ENCODE results near the gene EDEM3.

The EDEM3 gene

GRCh38 chr1:184759651-184760050 lies 5.0 kb upstream of the EDEM3 start:
- TF ChIP-seq CTCF (IDR thresholded peaks at IDR 0.05; ENCODE audit: low read depth, low read length, missing control alignments) = no peak
- in situ Hi-C loops (cut with HindIII; ENCODE audit: low sequenced_read_pairs) = no loop called here
- H3K4me3 ChIP-seq (ENCODE audit: low read depth, low read length) = no peak overlapping the region

GRCh38 chr1:184759112-184759511 lies 4.5 kb upstream of the EDEM3 start:
- no peak for DNase-seq (ENCODE audit: low read depth)
- H3K4me3 ChIP-seq (ENCODE audit: low read depth, low read length) = no peak overlapping the region
- TF ChIP-seq CTCF (IDR thresholded peaks at IDR 0.05; ENCODE audit: low read depth, low read length, missing control alignments) = no peak
- in situ Hi-C loops (cut with HindIII; ENCODE audit: low sequenced_read_pairs) = no loop called here

More at GRCh38 chr1:184759651-184760050, 5.0 kb upstream of the EDEM3 start:
- DNase-seq (ENCODE audit: low read depth) = no peak

- in situ Hi-C loops (cut with HindIII; ENCODE audit: low sequenced_read_pairs) = no loop called here
- no peak for TF ChIP-seq CTCF (IDR thresholded peaks at IDR 0.05; ENCODE audit: low read depth, low read length, missing control alignments)
- DNase-seq (ENCODE audit: low read depth) = no peak
- H3K4me3 ChIP-seq (ENCODE audit: low read depth, low read length) = no peak overlapping the region
Observed at GRCh38 chr1:184757891-184758290, 3.2 kb upstream of the EDEM3 start.

- in situ Hi-C loops (cut with HindIII; ENCODE audit: low sequenced_read_pairs) = no loop called here
- TF ChIP-seq CTCF (IDR thresholded peaks at IDR 0.05; ENCODE audit: low read depth, low read length, missing control alignments) = no peak
- DNase-seq (ENCODE audit: low read depth) = no peak
- H3K4me3 ChIP-seq (ENCODE audit: low read depth, low read length) = no peak overlapping the region
Observed at GRCh38 chr1:184757406-184757805, 2.7 kb upstream of the EDEM3 start.

- peak; percentile 6 for DNase-seq (ENCODE audit: low read depth)
- peak overlapping the region; percentile 70 for H3K4me3 ChIP-seq (ENCODE audit: low read depth, low read length)
- TF ChIP-seq CTCF (IDR thresholded peaks at IDR 0.05; ENCODE audit: low read depth, low read length, missing control alignments) = no peak
- in situ Hi-C loops (cut with HindIII; ENCODE audit: low sequenced_read_pairs) = no loop called here
Observed at GRCh38 chr1:184755226-184756065, 788 bp upstream of the EDEM3 start.

GRCh38 chr1:184753608-184754475 lies 816 bp downstream of the EDEM3 start:
- peak; percentile 12 for DNase-seq (ENCODE audit: low read depth)
- peak overlapping the region; percentile 70 for H3K4me3 ChIP-seq (ENCODE audit: low read depth, low read length)
- TF ChIP-seq CTCF (IDR thresholded peaks at IDR 0.05; ENCODE audit: low read depth, low read length, missing control alignments) = no peak
- in situ Hi-C loops (cut with HindIII; ENCODE audit: low sequenced_read_pairs) = no loop called here
